HG03159 (cell line): Measurements from ENCODE around the gene ZBTB17.
"Not testable (repeated sequence)": the region's sequence is repeated elsewhere in the genome, so short reads cannot be mapped to it uniquely, and the experiment has no call there.

Source experiments
- ATAC-seq: cut with Tn5 transposase; IDR thresholded peaks from one replicate; pipeline ENCODE4 v1.9.1; 2021; ENCODE audit warnings: mild to moderate bottlenecking, moderate library complexity; ENCODE audit not compliant: unreplicated experiment

ZBTB17 gene

GRCh38 chr1:15908597-15908996 lies 67.3 kb downstream of the ZBTB17 start:
- ATAC-seq, result no peak

- no peak for ATAC-seq
Measured at GRCh38 chr1:15902882-15903281, 73.0 kb downstream of the ZBTB17 start.

GRCh38 chr1:15900662-15901279 lies 75.1 kb downstream of the ZBTB17 start:
- ATAC-seq, result no peak

GRCh38 chr1:15899266-15899665 lies 76.6 kb downstream of the ZBTB17 start:
- no peak for ATAC-seq

GRCh38 chr1:15896841-15897610 lies 78.9 kb downstream of the ZBTB17 start:
- ATAC-seq, result not testable (repeated sequence)

GRCh38 chr1:15895233-15895632 lies 80.7 kb downstream of the ZBTB17 start:
- ATAC-seq, result no peak

GRCh38 chr1:15892857-15893599 lies 82.9 kb downstream of the ZBTB17 start:
- not testable (repeated sequence) for ATAC-seq
